SK-N-SH (cell line): ENCODE measurements around the gene PXYLP1.

Source experiments
- GABPA ChIP-seq: IDR thresholded peaks from 2 replicates; pipeline ENCODE4 v1.4.0; 2012; ENCODE audit warnings: low read depth, mild to moderate bottlenecking
- NFIC ChIP-seq: IDR thresholded peaks from 2 replicates; pipeline ENCODE4 v1.4.0; 2012; ENCODE audit warnings: borderline replicate concordance
- RXRA ChIP-seq: IDR thresholded peaks from 2 replicates; pipeline ENCODE4 v1.4.0; 2012; ENCODE audit warnings: low read depth, mild to moderate bottlenecking, borderline replicate concordance
- TAF1 ChIP-seq: IDR thresholded peaks from 2 replicates; pipeline ENCODE4 v1.6.1; 2012; ENCODE audit warnings: low read depth, mild to moderate bottlenecking, low read length, moderate library complexity, borderline replicate concordance
- USF2 ChIP-seq: fragments of 150-350 bp; IDR thresholded peaks from 2 replicates; pipeline ENCODE4 v1.6.1; 2017; ENCODE audit warnings: antibody characterized with exemption, low read length, low read depth, borderline replicate concordance
- TF ChIP-seq, protein P1 (sequence below): fragments of 200-600 bp; sonication (generic); IDR thresholded peaks from 2 replicates; pipeline ENCODE4 v1.6.1; 2017; ENCODE audit warnings: antibody characterized with exemption, mild to moderate bottlenecking, moderate library complexity

DNA sequence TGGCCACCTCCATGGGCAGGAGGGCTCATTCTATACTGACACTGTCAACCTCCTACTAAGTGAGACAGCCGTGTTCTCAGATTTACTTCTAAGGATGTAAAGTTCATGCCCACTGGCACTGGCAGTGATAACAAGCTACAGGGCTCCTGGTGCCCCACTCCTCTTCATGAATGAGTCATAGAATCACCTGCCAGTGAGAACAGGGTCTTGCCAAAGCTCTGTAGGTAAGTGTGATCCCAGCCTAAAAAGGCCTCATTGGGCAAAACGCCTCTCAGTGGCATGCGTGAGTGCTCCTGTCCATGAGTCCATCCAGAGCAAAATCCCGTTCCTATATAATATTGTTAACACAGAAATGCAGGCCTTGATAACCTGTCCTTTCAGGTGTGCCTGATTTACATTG, 17.4 kb downstream of the PXYLP1 start:
- TF ChIP-seq TAF1 (no peak), USF2 (no peak), NFIC (no peak), RXRA (no peak), GABPA (no peak)
- TF ChIP-seq, protein P1, sequence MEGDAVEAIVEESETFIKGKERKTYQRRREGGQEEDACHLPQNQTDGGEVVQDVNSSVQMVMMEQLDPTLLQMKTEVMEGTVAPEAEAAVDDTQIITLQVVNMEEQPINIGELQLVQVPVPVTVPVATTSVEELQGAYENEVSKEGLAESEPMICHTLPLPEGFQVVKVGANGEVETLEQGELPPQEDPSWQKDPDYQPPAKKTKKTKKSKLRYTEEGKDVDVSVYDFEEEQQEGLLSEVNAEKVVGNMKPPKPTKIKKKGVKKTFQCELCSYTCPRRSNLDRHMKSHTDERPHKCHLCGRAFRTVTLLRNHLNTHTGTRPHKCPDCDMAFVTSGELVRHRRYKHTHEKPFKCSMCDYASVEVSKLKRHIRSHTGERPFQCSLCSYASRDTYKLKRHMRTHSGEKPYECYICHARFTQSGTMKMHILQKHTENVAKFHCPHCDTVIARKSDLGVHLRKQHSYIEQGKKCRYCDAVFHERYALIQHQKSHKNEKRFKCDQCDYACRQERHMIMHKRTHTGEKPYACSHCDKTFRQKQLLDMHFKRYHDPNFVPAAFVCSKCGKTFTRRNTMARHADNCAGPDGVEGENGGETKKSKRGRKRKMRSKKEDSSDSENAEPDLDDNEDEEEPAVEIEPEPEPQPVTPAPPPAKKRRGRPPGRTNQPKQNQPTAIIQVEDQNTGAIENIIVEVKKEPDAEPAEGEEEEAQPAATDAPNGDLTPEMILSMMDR = no peak
